ENCODE data around the gene SLC22A3.

GRCh38 chr6:160349814-160350350, 1.7 kb downstream of the SLC22A3 start:
- no peak for TF ChIP-seq ZNF274 (CRISPR knock-in tag; IDR thresholded peaks at IDR 0.05)
- TF ChIP-seq ZNF792 (CRISPR knock-in tag; IDR thresholded peaks at IDR 0.05) = no peak
- no peak; the same call in 1 of the 2 replicates for TF ChIP-seq MAX (IDR thresholded peaks at IDR 0.05)
- no peak for TF ChIP-seq ISX (CRISPR knock-in tag; conservative IDR thresholded peaks at IDR 0.05)
- no peak for TF ChIP-seq CTCF (CRISPR knock-in tag; IDR thresholded peaks at IDR 0.05)

Data from HepG2 (cell line).